Endometrium (tissue), 2 donors: ENCODE data around the gene CREB5.

Experiments
- FAIRE-seq: peaks from 2 replicates; lab custom pipeline; 2012; peaks lifted over from hg19 to GRCh38; lab: Jason Lieb, UNC
- donor health status: control.
- donor health status: control.

CREB5 gene

GRCh38 chr7:28646376-28647075 is 234.2 kb downstream of the CREB5 start:
- FAIRE-seq, result no peak

- FAIRE-seq, result no peak
Observed at GRCh38 chr7:28647076-28647421, 234.7 kb downstream of the CREB5 start.

GRCh38 chr7:28649189-28649588 is 236.9 kb downstream of the CREB5 start:
- no peak for FAIRE-seq

- no peak for FAIRE-seq
Observed at GRCh38 chr7:28649811-28650210, 237.5 kb downstream of the CREB5 start.

GRCh38 chr7:28654110-28654509 is 241.8 kb downstream of the CREB5 start:
- no peak for FAIRE-seq

GRCh38 chr7:28656529-28656928 is 244.2 kb downstream of the CREB5 start:
- FAIRE-seq, result no peak

- no peak for FAIRE-seq
Observed at GRCh38 chr7:28658381-28658780, 246.1 kb downstream of the CREB5 start.

GRCh38 chr7:28660132-28660531 is 247.8 kb downstream of the CREB5 start:
- FAIRE-seq, result no peak

GRCh38 chr7:28661826-28662595 is 249.7 kb downstream of the CREB5 start:
- no peak for FAIRE-seq

GRCh38 chr7:28666154-28666553 is 253.8 kb downstream of the CREB5 start:
- no peak for FAIRE-seq

- FAIRE-seq, result no peak
Observed at GRCh38 chr7:28668085-28668484, 255.8 kb downstream of the CREB5 start.

GRCh38 chr7:28669330-28669729 is 257.0 kb downstream of the CREB5 start:
- FAIRE-seq, result no peak

- no peak for FAIRE-seq
Observed at GRCh38 chr7:28671526-28671925, 259.2 kb downstream of the CREB5 start.

GRCh38 chr7:28672397-28672797 is 260.1 kb downstream of the CREB5 start:
- FAIRE-seq, result no peak

- no peak for FAIRE-seq
Observed at GRCh38 chr7:28674359-28674782, 262.1 kb downstream of the CREB5 start.

GRCh38 chr7:28675429-28675828 is 263.1 kb downstream of the CREB5 start:
- FAIRE-seq, result no peak

GRCh38 chr7:28677668-28678067 is 265.4 kb downstream of the CREB5 start:
- no peak for FAIRE-seq

- no peak for FAIRE-seq
Observed at GRCh38 chr7:28678431-28678965, 266.2 kb downstream of the CREB5 start.

- no peak for FAIRE-seq
Observed at GRCh38 chr7:28681693-28682310, 269.5 kb downstream of the CREB5 start.

- no peak for FAIRE-seq
Observed at GRCh38 chr7:28682801-28683200, 270.5 kb downstream of the CREB5 start.

GRCh38 chr7:28684650-28685241 is 272.4 kb downstream of the CREB5 start:
- no peak for FAIRE-seq

- FAIRE-seq, result no peak
Observed at GRCh38 chr7:28685242-28685643, 272.9 kb downstream of the CREB5 start.
